ENCODE data around the gene SPDYE4. TPM values are rescaled to one million over a fixed set of nuclear protein-coding genes. Genes with fewer than 3 reads are reported as not detected.

Gene SPDYE4
- total and polyA plus RNA-seq, 2 donors: 0.05 TPM; not detected in 1

DNA sequence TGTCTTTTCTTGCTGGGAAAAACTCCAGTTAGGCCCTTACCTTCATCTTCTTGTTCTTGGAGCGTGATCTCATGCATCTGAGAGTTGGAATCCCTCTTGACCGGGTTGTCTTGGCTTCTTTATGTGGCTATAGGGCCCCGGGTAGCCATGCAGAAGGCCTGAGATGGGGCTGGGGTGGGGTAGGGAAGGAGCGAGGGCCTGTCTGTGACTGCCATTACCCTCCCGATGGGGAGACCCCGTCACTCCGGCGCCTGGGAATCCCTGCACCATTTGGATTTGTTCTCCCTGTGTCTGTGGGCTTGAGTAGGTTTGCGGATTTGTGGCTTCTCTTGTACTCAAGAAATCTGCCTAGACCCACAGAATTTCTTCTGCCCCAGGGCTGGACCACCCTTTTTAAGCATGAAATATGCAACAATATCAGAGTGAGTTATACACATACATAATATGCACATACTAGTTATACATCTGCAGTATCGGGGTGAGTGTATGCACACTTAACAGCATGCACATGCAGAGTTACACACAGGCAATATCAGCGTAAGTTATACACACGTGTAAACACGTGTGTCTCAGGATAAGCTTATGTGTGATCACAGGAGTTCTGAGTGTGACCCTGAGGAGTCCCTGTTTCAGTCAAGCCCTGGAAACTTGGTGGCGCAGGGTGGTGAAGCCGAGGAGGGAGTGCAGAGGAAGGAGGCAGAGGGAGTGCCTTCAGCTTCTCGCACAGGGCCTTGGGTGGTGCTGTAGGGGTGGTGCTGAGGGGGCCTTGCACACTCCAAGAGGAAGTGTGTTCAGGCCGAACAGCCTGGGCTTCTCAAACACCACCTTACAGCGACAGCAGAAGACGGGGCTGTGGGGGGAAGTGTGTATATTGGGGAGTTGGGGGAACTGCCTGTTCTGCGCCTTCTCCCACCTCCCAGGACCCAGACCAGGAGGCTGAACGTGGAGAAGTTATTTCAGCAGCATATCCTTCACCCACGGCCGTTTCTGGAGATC, 32.2 kb downstream of the SPDYE4 start:
- no peaks in the 10 kb centered on the region for H3K36me3 ChIP-seq (ENCODE audit: control insufficient read depth in 2 of 2, insufficient read depth in 2 of 2, low read length in 1 of 2)
- H3K27me3 ChIP-seq (ENCODE audit: control insufficient read depth in 2 of 2, insufficient read depth in 1 of 2, low read length in 1 of 2): no peaks in the 10 kb centered on the region
- H3K27ac ChIP-seq (ENCODE audit: low read depth in 1 of 2, low read length in 1 of 2): no peak overlapping the region
- no peaks in the 10 kb centered on the region for H3K4me1 ChIP-seq (ENCODE audit: control insufficient read depth in 2 of 2, insufficient read depth in 2 of 2, low read length in 2 of 2)
- WGBS: 66% methylated on average over 23 of the region's 23 CpGs
- H3K4me3 ChIP-seq (ENCODE audit: low read length in 2 of 2): no peak overlapping the region
- no peaks in the 10 kb centered on the region for H3K9me3 ChIP-seq (ENCODE audit: control insufficient read depth in 2 of 2, insufficient read depth in 1 of 2, low read length in 1 of 2)
- DNase-seq (ENCODE audit: low read depth in 6 of 9, low spot score in 9 of 9): no peak

DNA sequence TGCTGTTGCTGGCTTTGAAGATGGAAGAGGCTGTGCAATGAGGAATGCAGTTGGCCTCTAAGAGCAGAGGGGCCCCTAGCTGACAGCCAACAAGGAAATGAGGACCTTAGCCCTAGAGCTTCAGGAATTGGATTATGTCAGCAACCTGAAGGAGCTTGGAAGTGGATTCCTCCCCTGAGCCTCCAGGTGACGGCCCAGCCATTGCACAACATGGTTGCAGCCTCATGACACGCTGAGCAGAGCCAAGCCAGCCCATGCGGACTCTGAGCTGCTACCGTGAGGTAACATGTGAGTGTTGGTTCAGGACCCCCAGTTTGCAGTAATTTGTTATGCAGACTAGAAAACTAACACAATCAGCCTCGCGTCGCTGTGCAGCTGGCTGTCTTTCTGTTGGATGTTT, 33.9 kb downstream of the SPDYE4 start:
- no peak overlapping the region for H3K27ac ChIP-seq (ENCODE audit: low read depth in 1 of 2, low read length in 1 of 2)
- 97% methylated on average over 7 of the region's 7 CpGs for WGBS
- no peak overlapping the region for H3K4me3 ChIP-seq (ENCODE audit: low read length in 2 of 2)
- H3K4me1 ChIP-seq (ENCODE audit: control insufficient read depth in 2 of 2, insufficient read depth in 2 of 2, low read length in 2 of 2): no peaks in the 10 kb centered on the region
- H3K27me3 ChIP-seq (ENCODE audit: control insufficient read depth in 2 of 2, insufficient read depth in 1 of 2, low read length in 1 of 2): no peaks in the 10 kb centered on the region
- no peaks in the 10 kb centered on the region for H3K36me3 ChIP-seq (ENCODE audit: control insufficient read depth in 2 of 2, insufficient read depth in 2 of 2, low read length in 1 of 2)
- no peaks in the 10 kb centered on the region for H3K9me3 ChIP-seq (ENCODE audit: control insufficient read depth in 2 of 2, insufficient read depth in 1 of 2, low read length in 1 of 2)
- no peak for DNase-seq (ENCODE audit: low read depth in 6 of 9, low spot score in 9 of 9)

DNA sequence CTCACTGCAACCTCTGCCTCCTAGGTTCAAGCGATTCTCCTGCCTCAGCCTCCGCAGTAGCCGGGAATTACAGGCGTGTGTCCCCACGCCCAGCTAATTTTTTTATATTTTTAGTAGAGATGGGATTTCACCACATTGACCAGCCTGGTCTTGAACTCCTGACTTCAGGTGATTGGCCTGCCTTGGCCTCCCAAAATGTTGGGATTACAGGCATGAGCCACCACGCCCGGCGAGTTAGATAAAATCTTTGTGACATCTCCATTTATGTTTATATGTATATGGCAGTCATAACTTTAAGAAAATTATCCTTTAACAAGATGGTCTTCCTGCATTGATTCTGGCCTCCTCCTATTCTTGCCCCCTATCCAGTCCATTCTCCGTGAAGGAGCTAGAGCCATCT, 37.8 kb downstream of the SPDYE4 start:
- H3K9me3 ChIP-seq (ENCODE audit: control insufficient read depth in 2 of 2, insufficient read depth in 1 of 2, low read length in 1 of 2): no peaks in the 10 kb centered on the region
- no peak overlapping the region for H3K4me3 ChIP-seq (ENCODE audit: low read length in 2 of 2)
- H3K27me3 ChIP-seq (ENCODE audit: control insufficient read depth in 2 of 2, insufficient read depth in 1 of 2, low read length in 1 of 2): no peaks in the 10 kb centered on the region
- WGBS: 98% methylated on average over 9 of the region's 9 CpGs
- DNase-seq (ENCODE audit: low read depth in 6 of 9, low spot score in 9 of 9): no peak
- H3K4me1 ChIP-seq (ENCODE audit: control insufficient read depth in 2 of 2, insufficient read depth in 2 of 2, low read length in 2 of 2): no peaks in the 10 kb centered on the region
- no peaks in the 10 kb centered on the region for H3K36me3 ChIP-seq (ENCODE audit: control insufficient read depth in 2 of 2, insufficient read depth in 2 of 2, low read length in 1 of 2)
- H3K27ac ChIP-seq (ENCODE audit: low read depth in 1 of 2, low read length in 1 of 2): no peak overlapping the region

DNA sequence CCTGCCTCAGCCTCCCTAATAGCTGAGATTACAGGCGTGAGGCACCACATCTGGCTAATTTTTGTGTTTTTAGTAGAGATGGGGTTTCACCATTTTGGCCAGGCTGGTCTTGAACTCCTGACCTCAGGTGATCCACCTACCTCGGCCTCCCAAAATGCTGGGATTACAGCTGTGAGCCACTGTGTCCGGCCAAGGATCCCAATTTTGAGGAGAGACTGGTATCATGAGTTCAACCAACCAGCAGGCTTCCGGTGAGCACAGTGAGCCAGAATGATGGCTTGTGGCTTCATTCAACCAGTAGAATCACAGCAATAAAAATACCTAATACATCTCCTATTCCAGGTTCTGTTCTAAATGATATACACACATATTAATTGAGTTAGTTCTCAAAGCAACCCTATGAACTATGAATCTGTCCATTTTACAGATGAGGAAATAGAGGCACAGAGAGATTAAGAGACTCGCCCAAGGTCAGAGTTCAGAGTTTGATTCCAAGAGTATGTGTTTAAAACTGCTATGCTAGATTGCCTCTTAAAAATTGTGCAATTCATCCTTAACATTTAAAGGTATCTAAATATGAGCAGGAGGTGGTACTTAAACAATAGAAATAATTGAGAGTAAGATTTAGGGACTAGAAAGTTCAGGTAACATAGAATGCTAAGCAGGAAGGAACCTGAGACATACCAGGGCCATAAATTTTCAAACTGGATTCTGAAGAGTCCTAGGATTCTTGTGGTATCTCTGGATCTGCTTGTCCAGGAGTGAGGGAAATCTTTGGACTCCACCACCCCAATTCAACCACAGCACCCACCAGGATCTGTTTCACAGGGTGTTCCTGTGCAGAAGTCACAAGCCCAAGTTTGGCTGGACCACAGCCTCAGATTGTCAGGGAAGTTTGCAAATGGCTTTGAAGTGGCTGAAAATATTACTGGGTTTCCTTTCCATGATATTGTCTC, 38.8 kb downstream of the SPDYE4 start:
- Histone ChIP-seq H3K36me3 (ENCODE audit: control insufficient read depth in 2 of 2, insufficient read depth in 2 of 2, low read length in 1 of 2) (no peaks in the 10 kb centered on the region), H3K27me3 (ENCODE audit: control insufficient read depth in 2 of 2, insufficient read depth in 1 of 2, low read length in 1 of 2) (no peaks in the 10 kb centered on the region), H3K4me1 (ENCODE audit: control insufficient read depth in 2 of 2, insufficient read depth in 2 of 2, low read length in 2 of 2) (no peaks in the 10 kb centered on the region), H3K4me3 (ENCODE audit: low read length in 2 of 2) (no peak overlapping the region), H3K27ac (ENCODE audit: low read depth in 1 of 2, low read length in 1 of 2) (no peak overlapping the region), H3K9me3 (ENCODE audit: control insufficient read depth in 2 of 2, insufficient read depth in 1 of 2, low read length in 1 of 2) (no peaks in the 10 kb centered on the region)
- 98% methylated on average over 5 of the region's 5 CpGs for WGBS
- DNase-seq (ENCODE audit: low read depth in 6 of 9, low spot score in 9 of 9): no peak

GRCh38 chr17:8718001-8718563, 40.3 kb downstream of the SPDYE4 start:
- no peak for DNase-seq (ENCODE audit: low read depth in 6 of 9, low spot score in 9 of 9)
- H3K9me3 ChIP-seq (ENCODE audit: control insufficient read depth in 2 of 2, insufficient read depth in 1 of 2, low read length in 1 of 2): no peaks in the 10 kb centered on the region
- no peaks in the 10 kb centered on the region for H3K36me3 ChIP-seq (ENCODE audit: control insufficient read depth in 2 of 2, insufficient read depth in 2 of 2, low read length in 1 of 2)
- WGBS: 97% methylated on average over 37 of the region's 37 CpGs
- no peaks in the 10 kb centered on the region for H3K27me3 ChIP-seq (ENCODE audit: control insufficient read depth in 2 of 2, insufficient read depth in 1 of 2, low read length in 1 of 2)
- no peaks in the 10 kb centered on the region for H3K4me1 ChIP-seq (ENCODE audit: control insufficient read depth in 2 of 2, insufficient read depth in 2 of 2, low read length in 2 of 2)
- H3K27ac ChIP-seq (ENCODE audit: low read depth in 1 of 2, low read length in 1 of 2): no peak overlapping the region
- no peak overlapping the region for H3K4me3 ChIP-seq (ENCODE audit: low read length in 2 of 2)

- no peak for DNase-seq (ENCODE audit: low read depth in 6 of 9, low spot score in 9 of 9)
- H3K27me3 ChIP-seq (ENCODE audit: control insufficient read depth in 2 of 2, insufficient read depth in 1 of 2, low read length in 1 of 2): no peaks in the 10 kb centered on the region
- no peak overlapping the region for H3K27ac ChIP-seq (ENCODE audit: low read depth in 1 of 2, low read length in 1 of 2)
- H3K36me3 ChIP-seq (ENCODE audit: control insufficient read depth in 2 of 2, insufficient read depth in 2 of 2, low read length in 1 of 2): no peaks in the 10 kb centered on the region
- H3K4me3 ChIP-seq (ENCODE audit: low read length in 2 of 2): no peak overlapping the region
- H3K9me3 ChIP-seq (ENCODE audit: control insufficient read depth in 2 of 2, insufficient read depth in 1 of 2, low read length in 1 of 2): no peaks in the 10 kb centered on the region
- WGBS: 98% methylated on average over 5 of the region's 5 CpGs
- H3K4me1 ChIP-seq (ENCODE audit: control insufficient read depth in 2 of 2, insufficient read depth in 2 of 2, low read length in 2 of 2): no peaks in the 10 kb centered on the region
These were observed 44.5 kb downstream of the SPDYE4 start for GRCh38 chr17:8713878-8714277.

- Histone ChIP-seq H3K27me3 (ENCODE audit: control insufficient read depth in 2 of 2, insufficient read depth in 1 of 2, low read length in 1 of 2) (no peaks in the 10 kb centered on the region), H3K4me3 (ENCODE audit: low read length in 2 of 2) (no peak overlapping the region), H3K9me3 (ENCODE audit: control insufficient read depth in 2 of 2, insufficient read depth in 1 of 2, low read length in 1 of 2) (no peaks in the 10 kb centered on the region), H3K27ac (ENCODE audit: low read depth in 1 of 2, low read length in 1 of 2) (no peak overlapping the region), H3K36me3 (ENCODE audit: control insufficient read depth in 2 of 2, insufficient read depth in 2 of 2, low read length in 1 of 2) (no peaks in the 10 kb centered on the region), H3K4me1 (ENCODE audit: control insufficient read depth in 2 of 2, insufficient read depth in 2 of 2, low read length in 2 of 2) (no peaks in the 10 kb centered on the region)
- no peak for DNase-seq (ENCODE audit: low read depth in 6 of 9, low spot score in 9 of 9)
- 94% methylated on average over 3 of the region's 3 CpGs for WGBS
These were observed 45.0 kb downstream of the SPDYE4 start for GRCh38 chr17:8713315-8713714.

GRCh38 chr17:8712698-8713097, 45.6 kb downstream of the SPDYE4 start:
- H3K27me3 ChIP-seq (ENCODE audit: control insufficient read depth in 2 of 2, insufficient read depth in 1 of 2, low read length in 1 of 2): no peaks in the 10 kb centered on the region
- H3K4me3 ChIP-seq (ENCODE audit: low read length in 2 of 2): no peak overlapping the region
- H3K36me3 ChIP-seq (ENCODE audit: control insufficient read depth in 2 of 2, insufficient read depth in 2 of 2, low read length in 1 of 2): no peaks in the 10 kb centered on the region
- no peaks in the 10 kb centered on the region for H3K9me3 ChIP-seq (ENCODE audit: control insufficient read depth in 2 of 2, insufficient read depth in 1 of 2, low read length in 1 of 2)
- H3K4me1 ChIP-seq (ENCODE audit: control insufficient read depth in 2 of 2, insufficient read depth in 2 of 2, low read length in 2 of 2): no peaks in the 10 kb centered on the region
- no peak for DNase-seq (ENCODE audit: low read depth in 6 of 9, low spot score in 9 of 9)
- no peak overlapping the region for H3K27ac ChIP-seq (ENCODE audit: low read depth in 1 of 2, low read length in 1 of 2)

GRCh38 chr17:8711291-8711690, 47.1 kb downstream of the SPDYE4 start:
- no peaks in the 10 kb centered on the region for H3K36me3 ChIP-seq (ENCODE audit: control insufficient read depth in 2 of 2, insufficient read depth in 2 of 2, low read length in 1 of 2)
- H3K9me3 ChIP-seq (ENCODE audit: control insufficient read depth in 2 of 2, insufficient read depth in 1 of 2, low read length in 1 of 2): no peaks in the 10 kb centered on the region
- H3K4me1 ChIP-seq (ENCODE audit: control insufficient read depth in 2 of 2, insufficient read depth in 2 of 2, low read length in 2 of 2): no peaks in the 10 kb centered on the region
- 98% methylated on average over 5 of the region's 5 CpGs for WGBS
- no peak overlapping the region for H3K4me3 ChIP-seq (ENCODE audit: low read length in 2 of 2)
- no peak for DNase-seq (ENCODE audit: low read depth in 6 of 9, low spot score in 9 of 9)
- no peak overlapping the region for H3K27ac ChIP-seq (ENCODE audit: low read depth in 1 of 2, low read length in 1 of 2)
- H3K27me3 ChIP-seq (ENCODE audit: control insufficient read depth in 2 of 2, insufficient read depth in 1 of 2, low read length in 1 of 2): no peaks in the 10 kb centered on the region

All from thymus (tissue), 11 donors.